Naive thymus-derived CD4-positive, alpha-beta T cell (primary cell): ENCODE data around the gene CNR2. TPM values are rescaled to one million over a fixed set of nuclear protein-coding genes. Genes with fewer than 3 reads are reported as not detected.
"Not testable (repeated sequence)": the region's sequence is repeated elsewhere in the genome, so short reads cannot be mapped to it uniquely, and the experiment has no call there.

ENCODE experiments used
- ATAC-seq: fragments of 150-1000 bp; cut with Tn5 transposase; 2 replicates; pipeline ENCODE4 v1.10.0; 2021; ENCODE audit warnings: mild to moderate bottlenecking, moderate library complexity
- CTCF ChIA-PET: fragments of 350-600 bp; sonication (Branson Sonifier 250); formaldehyde crosslinking; loops from one replicate; lab custom pipeline; 2021; ENCODE audit warnings: antibody characterized with exemption; lab: Charles Lee
- POLR2A ChIA-PET: fragments of 350-600 bp; sonication (Branson Sonifier 250); formaldehyde crosslinking; loops from one replicate; lab custom pipeline; 2021; ENCODE audit warnings: antibody characterized with exemption, inconsistent platforms; lab: Charles Lee
- DNase-seq, 9 donors: peaks; one replicate each; pipeline versions ENCODE4 v3.0.0 to v3.0.0-alpha.2; 2020 to 2022; ENCODE audit warnings: mixed read lengths in 1 of 9
- H3K27ac ChIP-seq: one replicate; pipeline ENCODE4 v1.7.0; 2013; ENCODE audit warnings: mild to moderate bottlenecking, low read depth, low read length, moderate library complexity
- H3K27me3 ChIP-seq, 2 donors: one replicate each; pipeline ENCODE4 v1.7.0; 2013; ENCODE audit warnings: low read length in 2 of 2, mild to moderate bottlenecking in 2 of 2, moderate library complexity in 2 of 2; ENCODE audit not compliant: control insufficient read depth in 2 of 2, insufficient read depth in 2 of 2
- H3K36me3 ChIP-seq, 3 experiments: 1 replicate in 2 of 3; 2 replicates in 1 of 3; pipeline ENCODE4 v1.7.0; 2013; ENCODE audit warnings: low read length in 3 of 3, mild to moderate bottlenecking in 3 of 3, moderate library complexity in 1 of 3; ENCODE audit not compliant: insufficient read depth in 3 of 3, control insufficient read depth in 2 of 3
- H3K4me1 ChIP-seq, 2 donors: one replicate each; pipeline ENCODE4 v1.7.0; 2013; ENCODE audit warnings: low read length in 2 of 2, mild to moderate bottlenecking in 2 of 2, moderate library complexity in 1 of 2; ENCODE audit not compliant: control insufficient read depth in 2 of 2, insufficient read depth in 2 of 2
- H3K4me3 ChIP-seq: 2 replicates; pipeline ENCODE4 v1.7.0; 2013; ENCODE audit warnings: mild to moderate bottlenecking, low read length
- H3K9me3 ChIP-seq, 3 experiments: 1 replicate in 2 of 3; 2 replicates in 1 of 3; pipeline ENCODE4 v1.7.0; 2013; ENCODE audit warnings: low read length in 3 of 3; ENCODE audit not compliant: control insufficient read depth in 2 of 3
- H3K27ac Mint-ChIP-seq, 9 donors: one replicate each; pipeline ENCODE4 v1.8.0; 2020 to 2022; ENCODE audit warnings: mixed read lengths in 9 of 9, mild to moderate bottlenecking in 8 of 9, moderate library complexity in 5 of 9, inconsistent platforms in 2 of 9
- H3K27me3 Mint-ChIP-seq, 5 donors: one replicate each; pipeline ENCODE4 v1.8.0; 2021 to 2022; ENCODE audit warnings: mixed read lengths in 5 of 5, mild to moderate bottlenecking in 1 of 5
- H3K36me3 Mint-ChIP-seq, 5 donors: one replicate each; pipeline ENCODE4 v1.8.0; 2020 to 2022; ENCODE audit warnings: mixed read lengths in 5 of 5, mild to moderate bottlenecking in 3 of 5, inconsistent platforms in 1 of 5
- H3K4me1 Mint-ChIP-seq, 7 donors: one replicate each; pipeline ENCODE4 v1.8.0; 2020 to 2022; ENCODE audit warnings: mixed read lengths in 7 of 7, mild to moderate bottlenecking in 3 of 7, inconsistent platforms in 1 of 7
- H3K4me3 Mint-ChIP-seq, 10 donors: one replicate each; pipeline ENCODE4 v1.8.0; 2020 to 2022; ENCODE audit warnings: mild to moderate bottlenecking in 10 of 10, mixed read lengths in 10 of 10, moderate library complexity in 6 of 10, inconsistent platforms in 2 of 10
- H3K9me3 Mint-ChIP-seq, 11 donors: one replicate each; pipeline ENCODE4 v1.8.0; 2020 to 2022; ENCODE audit warnings: mixed read lengths in 11 of 11, mild to moderate bottlenecking in 4 of 11, inconsistent platforms in 1 of 11, moderate library complexity in 1 of 11
- intact Hi-C, 2 donors: fragments of 100-400 bp; cut with micrococcal nuclease; formaldehyde crosslinking; loops; one replicate each; pipeline ENCODE4 v1.15.1; 2023
- polyA plus RNA-seq, 2 donors: library from polyadenylated mRNA; unstranded; fragments of 300-500 nt; fragmentation: Illumina TruSeq; gene quantifications; one replicate each; pipeline ENCODE4 v1.2.3, GENCODE V29; 2021
- total RNA-seq, 6 experiments: library from RNA in 5 of 6; stranded (reverse) in 5 of 6; gene quantifications; 1 replicate in 5 of 6; 2 replicates in 1 of 6; pipeline ENCODE4 v1.2.3 and lab custom pipeline; 2021 to 2026

The CNR2 gene
- total and polyA plus RNA-seq, 7 experiments from 2014 or later = 0.05 to 2.8 (median 0.22) TPM; not detected in 1

- Histone ChIP-seq H3K9me3 (no peaks in the 10 kb centered on the region), H3K4me1 (peaks cover 6% of the 10 kb centered on the region in 2 donors), H3K27me3 (no peaks in the 10 kb centered on the region), H3K4me3 (no peak overlapping the region), H3K36me3 (peaks cover 0 to 5% (median 0%) of the 10 kb centered on the region in 3 experiments), H3K27ac (no peak overlapping the region)
- H3K36me3 Mint-ChIP-seq = peaks cover 0 to 4% (median 0%) of the 10 kb centered on the region in 5 donors
- H3K27ac Mint-ChIP-seq = no peak overlapping the region
- H3K9me3 Mint-ChIP-seq = no peaks in the 10 kb centered on the region
- peaks cover 11 to 27% (median 20%) of the 10 kb centered on the region in 7 donors for H3K4me1 Mint-ChIP-seq
- ChIA-PET POLR2A (no interaction called here), CTCF (no interaction called here)
- DNase-seq (no peak), ATAC-seq (no peak)
- intact Hi-C loops = no loop called here
- H3K27me3 Mint-ChIP-seq = peaks cover 0 to 11% (median 0%) of the 10 kb centered on the region in 5 donors
- H3K4me3 Mint-ChIP-seq = no peak overlapping the region
These were observed 85.4 kb downstream of the CNR2 start for GRCh38 chr1:23827717-23828116.

GRCh38 chr1:23826590-23826989 lies 86.6 kb downstream of the CNR2 start:
- Mint-ChIP-seq H3K27ac (peak overlapping the region in 4 of 9 donors; percentile 17 to 96 (median 69)), H3K4me3 (peak overlapping the region in 7 of 10 donors; percentile 27 to 95 (median 92)), H3K4me1 (peaks cover 11 to 27% (median 20%) of the 10 kb centered on the region in 7 donors)
- H3K36me3 ChIP-seq, H3K9me3 ChIP-seq, H3K4me1 ChIP-seq, intact Hi-C loops, H3K4me3 ChIP-seq, CTCF ChIA-PET, H3K27ac ChIP-seq, H3K36me3 Mint-ChIP-seq, H3K27me3 Mint-ChIP-seq, H3K27me3 ChIP-seq, H3K9me3 Mint-ChIP-seq, ATAC-seq, DNase-seq: not testable (repeated sequence)
- POLR2A ChIA-PET = interaction anchor here (0.6 to 1.4 kb wide), 3 partner anchors 22 to 821 kb away, joined by 3 to 8 read pairs (median 3); partner anchors contain the start of gene LYPLA2

DNA sequence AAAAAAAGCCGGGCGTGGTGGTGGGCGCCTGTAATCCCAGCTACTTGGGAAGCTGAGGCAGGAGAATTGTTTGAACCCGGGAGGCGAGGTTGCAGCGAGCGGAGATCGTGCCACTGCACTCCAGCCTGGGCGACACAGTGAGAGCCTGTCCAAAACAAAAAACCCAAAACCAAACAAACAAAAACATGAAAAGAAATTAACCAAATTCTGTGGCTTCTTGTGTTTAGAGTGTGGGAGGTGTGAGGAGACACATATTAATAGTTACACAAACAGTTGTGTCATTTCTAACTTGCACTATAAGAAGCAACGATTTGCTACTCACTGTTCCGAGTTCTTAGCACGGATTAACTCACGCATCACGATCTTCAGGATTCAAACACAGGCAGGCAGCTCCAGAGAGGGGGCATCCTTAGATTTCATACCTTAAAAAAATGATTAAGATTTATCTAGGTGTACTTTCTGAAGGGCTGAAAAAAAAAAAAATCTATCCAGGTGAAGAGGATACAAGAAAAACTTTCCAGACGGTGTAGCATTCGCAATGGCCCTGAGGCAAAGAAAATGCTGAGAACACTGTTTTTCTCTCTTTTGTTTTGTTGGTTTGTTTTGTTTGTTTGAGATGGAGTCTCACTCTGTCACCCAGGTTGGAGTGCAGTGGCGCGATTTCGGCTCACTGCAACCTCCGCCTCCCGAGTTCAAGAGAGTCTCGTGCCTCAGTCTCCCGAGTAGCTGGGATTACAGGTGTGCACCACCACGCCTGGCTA lies 87.2 kb downstream of the CNR2 start:
- Mint-ChIP-seq H3K4me3 (peak overlapping the region; percentile 86 to 96 (median 94)), H3K36me3 (peaks cover 0 to 4% (median 0%) of the 10 kb centered on the region in 5 donors)
- intact Hi-C loops = loop anchor here (1.0 to 2.0 kb wide), 7 partner anchors 12 to 133 kb away; partner anchors contain the start of genes FUCA1 (in 2 of the 2), GALE (in 1 of the 2), PITHD1 (in 1 of the 2) and PNRC2 (in 1 of the 2)

GRCh38 chr1:23825076-23825761 lies 87.9 kb downstream of the CNR2 start, which contains the start of gene HMGCL:
TSS of gene HMGCL (minus strand) at chr1:23825429. CDS start at chr1:23825415, 14 bp downstream.
- Mint-ChIP-seq H3K4me1 (peaks cover 11 to 33% (median 20%) of the 10 kb centered on the region in 7 donors), H3K27ac (peak within 1 kb of the TSS; percentile 76 to 98 (median 96)), H3K4me3 (peak within 1 kb of the TSS; percentile 86 to 96 (median 94)), H3K36me3 (peaks cover 0 to 7% (median 2%) of the 10 kb centered on the region in 5 donors), H3K27me3 (peaks cover 0 to 5% (median 0%) of the 10 kb centered on the region in 5 donors), H3K9me3 (no peaks in the 10 kb centered on the region)
- intact Hi-C loops = loop anchor here (1.0 to 2.0 kb wide), 7 partner anchors 13 to 134 kb away; partner anchors contain the start of genes FUCA1 (in 2 of the 2), GALE (in 1 of the 2), PITHD1 (in 1 of the 2) and PNRC2 (in 1 of the 2)
- CTCF ChIA-PET = interaction anchor here (0.7 to 2.3 kb wide), 3 partner anchors 9 to 44 kb away, joined by 3 to 10 read pairs (median 3); no protein-coding TSS in a partner anchor
- ATAC-seq (peak; percentile 99), DNase-seq (peak; percentile 64 to 89 (median 81))
- POLR2A ChIA-PET = interaction anchor here (0.6 to 5.2 kb wide), 27 partner anchors 9 to 723 kb away, joined by 3 to 41 read pairs (median 3); partner anchors contain the start of genes CNR2, ELOA, GALE and LYPLA2
- peaks cover 0 to 7% (median 0%) of the 10 kb centered on the region in 3 experiments for H3K36me3 ChIP-seq
- peaks cover 6% of the 10 kb centered on the region in 2 donors for H3K4me1 ChIP-seq
- H3K9me3 ChIP-seq = no peaks in the 10 kb centered on the region
- H3K4me3 ChIP-seq = peak within 1 kb of the TSS; percentile 95
- H3K27me3 ChIP-seq = no peaks in the 10 kb centered on the region
- peak within 1 kb of the TSS; percentile 95 for H3K27ac ChIP-seq

More for the DNA sequence above, 87.2 kb downstream of the CNR2 start:
- POLR2A ChIA-PET = interaction anchor here (0.6 to 5.2 kb wide), 20 partner anchors 9 to 821 kb away, joined by 3 to 41 read pairs (median 4); partner anchors contain the start of genes CNR2, GALE, LYPLA2 and PITHD1
- Histone ChIP-seq H3K4me1 (peaks cover 6% of the 10 kb centered on the region in 2 donors), H3K27me3 (no peaks in the 10 kb centered on the region), H3K9me3 (no peaks in the 10 kb centered on the region), H3K36me3 (peaks cover 0 to 5% (median 0%) of the 10 kb centered on the region in 3 experiments), H3K27ac (peak overlapping the region; percentile 95), H3K4me3 (peak overlapping the region; percentile 95)
- peak; percentile 20 for ATAC-seq
- CTCF ChIA-PET = interaction anchor here (0.7 to 2.3 kb wide), 2 partner anchors 14 to 43 kb away, joined by 3 to 10 read pairs; no protein-coding TSS in a partner anchor
- Mint-ChIP-seq H3K9me3 (no peaks in the 10 kb centered on the region), H3K27ac (peak overlapping the region; percentile 76 to 98 (median 96)), H3K27me3 (peaks cover 0 to 8% (median 0%) of the 10 kb centered on the region in 5 donors), H3K4me1 (peaks cover 11 to 27% (median 20%) of the 10 kb centered on the region in 7 donors)
- no peak for DNase-seq

DNA sequence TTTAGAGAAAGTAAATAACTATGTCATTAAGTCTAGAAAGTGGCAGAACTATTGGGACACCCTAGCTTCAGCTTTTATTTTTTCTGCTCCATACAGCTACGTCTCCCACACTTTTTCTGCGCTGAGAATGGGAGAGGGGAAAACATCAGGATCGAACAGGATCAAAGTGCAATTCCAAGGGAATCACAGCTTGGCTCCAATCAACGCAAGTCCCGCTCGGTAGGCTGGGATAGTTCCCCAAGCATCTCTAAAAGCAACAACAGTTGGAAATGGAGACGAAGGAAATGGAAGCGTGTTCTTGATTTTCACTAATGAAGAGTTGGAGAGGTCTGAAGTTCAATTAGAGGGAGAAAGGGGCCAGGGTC lies 88.5 kb downstream of the CNR2 start:
- H3K4me1 Mint-ChIP-seq = peaks cover 11 to 33% (median 20%) of the 10 kb centered on the region in 7 donors
- H3K9me3 Mint-ChIP-seq = no peaks in the 10 kb centered on the region
- peaks cover 0 to 3% (median 0%) of the 10 kb centered on the region in 5 donors for H3K27me3 Mint-ChIP-seq
- Histone ChIP-seq H3K27me3 (no peaks in the 10 kb centered on the region), H3K4me3 (peak overlapping the region; percentile 95), H3K27ac (peak overlapping the region; percentile 95), H3K4me1 (peaks cover 6% of the 10 kb centered on the region in 2 donors), H3K36me3 (peaks cover 0 to 12% (median 0%) of the 10 kb centered on the region in 3 experiments), H3K9me3 (no peaks in the 10 kb centered on the region)
- ChIA-PET CTCF (interaction anchor here (1.1 to 2.3 kb wide), 2 partner anchors 8 to 13 kb away, joined by 3 to 10 read pairs; no protein-coding TSS in a partner anchor), POLR2A (interaction anchor here (0.6 to 5.2 kb wide), 18 partner anchors 8 to 480 kb away, joined by 3 to 41 read pairs (median 3); partner anchors contain the start of genes ELOA, GALE, PITHD1 and PNRC2)
- peak overlapping the region; percentile 86 to 96 (median 94) for H3K4me3 Mint-ChIP-seq
- peak overlapping the region; percentile 76 to 98 (median 96) for H3K27ac Mint-ChIP-seq
- peaks cover 0 to 9% (median 3%) of the 10 kb centered on the region in 5 donors for H3K36me3 Mint-ChIP-seq
- ATAC-seq (peak; percentile 4), DNase-seq (no peak)
- intact Hi-C loops = loop anchor here (1.0 to 2.0 kb wide), 7 partner anchors 14 to 135 kb away; partner anchors contain the start of genes FUCA1 (in 2 of the 2), GALE (in 1 of the 2), PITHD1 (in 1 of the 2) and PNRC2 (in 1 of the 2)
